Stimulated activated CD4-positive, alpha-beta T cell treated with anti-CD3 and anti-CD28 coated beads, Interleukin-1b, Interleukin-23, amount 100 ng/mL, for 4 hours (primary cell): ENCODE data around the gene GPA33.

Experiments
- DNase-seq, 2 donors: peaks; one replicate each; pipeline ENCODE4 v3.0.0-alpha.2; 2020; ENCODE audit warnings: low read depth in 2 of 2

The GPA33 gene

DNA sequence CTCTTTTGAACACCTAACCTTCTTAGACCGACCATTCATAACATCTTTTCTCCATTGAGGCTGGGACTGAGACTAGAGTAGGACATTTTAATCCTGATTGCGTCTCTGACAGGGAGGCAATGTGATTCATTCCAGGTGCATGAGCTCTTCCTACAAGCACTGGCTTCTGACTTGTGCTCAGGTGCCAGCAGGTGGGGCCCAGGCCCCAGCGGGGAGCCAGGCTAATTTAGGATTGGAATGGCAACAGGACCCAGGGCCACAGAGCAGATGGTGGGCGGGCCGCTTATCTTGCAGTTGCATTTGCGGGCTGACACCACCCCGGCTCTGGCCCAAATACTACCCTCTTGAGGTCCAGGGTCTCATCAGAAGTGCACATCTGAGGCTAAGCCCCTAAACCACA lies 4.1 kb downstream of the GPA33 start:
- no peak for DNase-seq

DNA sequence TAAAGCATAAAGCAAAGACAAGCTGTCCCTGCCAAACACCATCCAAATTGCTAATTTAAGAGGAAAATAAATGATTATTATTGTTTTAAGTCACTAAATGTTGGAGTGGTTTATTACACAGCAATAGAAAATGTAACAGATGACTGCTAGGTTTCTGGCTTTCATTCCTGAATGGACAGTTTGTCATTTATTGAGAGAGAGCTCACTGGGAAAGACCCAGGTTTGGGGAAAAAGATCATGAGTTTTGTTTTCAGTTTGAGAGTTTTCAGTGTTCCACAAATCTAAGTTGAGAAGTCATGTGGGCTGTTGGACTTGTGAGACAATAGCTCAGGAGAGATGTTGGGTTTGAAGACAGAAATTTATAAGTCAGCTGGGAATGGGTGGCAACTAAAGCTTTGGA lies 5.4 kb downstream of the GPA33 start:
- DNase-seq, result no peak

DNA sequence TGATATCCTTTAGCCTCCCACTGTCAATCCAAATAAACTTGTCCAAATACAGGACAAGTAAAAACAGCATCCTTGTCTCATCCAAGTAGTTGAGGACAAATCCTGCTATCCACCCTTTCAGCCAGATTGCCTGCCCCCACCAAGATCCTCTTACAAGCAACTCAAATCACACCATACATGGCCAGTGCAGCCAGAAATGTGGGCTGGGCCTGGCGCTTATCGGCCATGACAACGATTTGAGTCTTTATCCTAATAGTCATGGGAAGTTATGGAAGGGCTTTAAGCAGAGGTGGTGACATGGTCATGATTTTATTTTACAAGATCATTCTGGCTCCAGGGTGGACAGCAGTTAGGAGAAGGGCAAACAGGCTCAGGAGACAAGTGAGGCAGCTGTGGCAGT lies 6.3 kb downstream of the GPA33 start:
- DNase-seq, result no peak

DNA sequence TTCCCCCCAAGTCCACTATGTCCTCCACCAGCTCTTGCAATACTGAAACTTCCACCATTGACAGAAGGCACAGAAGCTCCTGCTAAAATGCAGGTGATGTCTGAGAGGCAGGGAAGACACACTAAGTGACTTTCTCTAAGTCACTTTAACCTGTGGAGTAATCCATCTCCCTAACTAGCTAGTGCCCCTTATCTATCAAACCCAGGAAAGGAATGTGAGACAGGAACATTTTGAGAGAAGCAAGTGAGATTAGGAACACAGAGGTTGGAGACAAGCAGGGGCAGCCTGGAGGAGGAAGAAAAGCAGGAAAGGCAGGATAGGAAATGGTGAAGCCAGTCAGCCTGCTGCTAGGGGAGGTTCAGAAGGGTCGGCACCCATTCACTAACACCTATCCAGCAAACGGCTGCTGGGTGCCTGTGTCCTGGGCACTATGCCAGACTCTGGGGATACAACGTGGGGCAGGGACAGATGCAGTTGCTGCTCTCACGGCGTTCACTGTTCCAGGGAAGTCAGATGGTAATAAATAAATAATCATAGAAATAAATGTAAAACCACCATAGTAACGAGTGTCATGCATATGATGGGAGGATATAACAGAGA lies 7.0 kb downstream of the GPA33 start:
- no peak for DNase-seq

DNA sequence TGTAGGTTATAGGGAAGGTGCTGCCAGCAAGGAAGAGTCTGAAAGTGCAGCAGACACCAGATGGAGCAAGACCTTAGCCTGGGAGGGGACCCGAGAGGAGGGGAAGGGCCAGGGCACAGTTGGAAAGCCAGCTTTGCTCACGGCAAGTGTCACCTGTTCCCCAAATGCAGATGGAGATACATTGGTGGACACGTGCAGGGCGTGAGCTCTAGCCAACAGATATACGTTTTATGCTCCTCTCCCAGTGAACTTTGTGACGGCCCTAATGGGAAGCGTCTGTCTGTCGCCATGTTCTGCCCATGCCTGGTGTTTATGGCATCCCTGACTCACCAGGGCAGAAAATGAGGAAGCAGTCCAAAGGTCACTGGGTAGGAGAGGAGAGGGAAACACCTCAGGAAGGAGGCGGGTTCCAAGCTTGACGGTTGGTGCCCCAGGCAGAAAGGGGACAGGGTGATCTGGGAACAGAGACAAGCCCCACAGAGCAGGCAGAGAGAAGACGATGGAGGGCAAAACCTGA lies 7.6 kb downstream of the GPA33 start:
- no peak for DNase-seq

GRCh38 chr1:167081594-167082156 lies 8.5 kb downstream of the GPA33 start:
- DNase-seq, result no peak

- DNase-seq, result no peak
These were observed 12.3 kb downstream of the GPA33 start for GRCh38 chr1:167077868-167078210.

- DNase-seq, result no peak
These were observed 12.9 kb downstream of the GPA33 start for GRCh38 chr1:167077128-167077867.

GRCh38 chr1:167076136-167076710 lies 14.0 kb downstream of the GPA33 start:
- DNase-seq, result no peak

GRCh38 chr1:167071286-167071685 lies 18.9 kb downstream of the GPA33 start:
- DNase-seq, result no peak

- DNase-seq, result no peak
These were observed 21.4 kb downstream of the GPA33 start for GRCh38 chr1:167068761-167069160.

- no peak for DNase-seq
These were observed 22.3 kb downstream of the GPA33 start for GRCh38 chr1:167067904-167068303.

DNA sequence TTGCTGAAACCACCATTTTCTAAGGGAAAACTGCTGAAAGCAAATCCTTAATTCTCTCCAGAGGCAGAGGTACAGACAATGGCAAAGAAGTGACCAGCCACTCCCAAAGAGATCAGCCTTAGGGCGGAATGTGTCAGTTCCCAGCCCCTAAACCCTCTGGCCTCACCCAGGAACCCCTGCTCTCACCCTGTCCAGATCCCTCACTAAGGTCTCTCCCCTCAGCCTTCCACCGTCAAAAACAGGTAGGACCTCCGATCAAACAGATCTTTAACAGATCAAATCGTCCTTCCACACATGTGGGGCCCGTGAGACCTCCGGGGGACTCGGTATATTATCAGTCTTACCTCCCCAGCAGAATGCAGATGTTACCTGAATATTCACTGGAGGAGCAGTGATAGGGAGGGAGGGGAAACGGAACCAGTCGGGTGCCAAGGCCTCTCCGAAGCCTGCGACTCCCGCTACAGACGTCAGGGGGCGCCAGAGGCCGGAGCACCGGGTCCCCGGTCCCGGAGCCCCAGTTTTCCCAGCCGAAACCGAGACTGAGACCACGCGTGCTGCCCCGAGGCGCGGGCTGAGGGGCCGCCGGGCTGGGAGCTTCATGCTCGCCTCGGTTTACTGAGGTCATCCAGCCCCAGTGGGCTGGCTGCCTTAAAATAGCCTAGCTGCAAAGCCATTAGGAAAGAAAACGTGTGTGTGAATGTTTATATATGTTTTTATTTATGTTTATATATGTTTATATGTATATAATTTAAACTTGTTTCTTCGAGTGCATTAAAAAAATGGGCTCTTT lies 23.6 kb downstream of the GPA33 start:
- peak; percentile 80 to 81 for DNase-seq

DNA sequence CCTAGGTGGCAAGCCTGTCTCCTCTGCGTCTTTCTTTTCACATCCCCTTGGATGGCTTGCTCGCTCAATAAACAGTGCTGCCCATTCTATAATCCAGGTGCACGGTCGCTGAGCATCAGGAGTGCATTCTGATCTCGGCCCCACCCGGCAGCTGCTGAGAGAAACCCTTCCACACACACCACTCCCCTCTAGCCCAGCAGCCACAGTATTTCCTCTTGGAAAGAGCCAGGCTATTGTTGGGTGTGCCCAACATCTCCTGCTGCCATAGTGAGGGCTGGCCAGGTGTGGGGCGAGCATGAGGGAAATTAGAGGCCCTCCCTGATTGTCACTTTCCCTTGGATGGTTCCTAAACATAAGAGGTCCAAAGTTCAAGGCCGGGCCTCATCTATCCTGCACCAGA lies 24.7 kb downstream of the GPA33 start:
- DNase-seq, result no peak

- no peak for DNase-seq
These were observed 25.6 kb downstream of the GPA33 start for GRCh38 chr1:167064621-167065020.

DNA sequence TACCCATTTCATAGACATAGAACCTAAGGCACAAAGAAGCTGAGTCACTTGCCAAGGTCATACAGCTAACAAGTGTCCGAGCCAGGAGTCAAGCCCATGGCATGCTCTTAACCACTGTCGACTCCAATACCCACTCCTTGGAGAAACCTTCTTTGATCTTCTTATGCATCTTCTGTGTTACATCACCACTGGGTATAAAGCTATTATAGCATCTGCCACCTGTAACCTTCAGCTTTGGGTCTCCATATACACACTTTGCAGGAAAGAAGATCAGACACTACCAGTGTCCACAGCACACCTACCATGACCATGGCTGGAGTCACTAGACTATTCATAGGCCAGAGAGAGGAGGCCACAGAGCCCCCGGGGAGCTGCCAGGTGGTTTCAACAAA lies 29.1 kb downstream of the GPA33 start:
- DNase-seq, result no peak

DNA sequence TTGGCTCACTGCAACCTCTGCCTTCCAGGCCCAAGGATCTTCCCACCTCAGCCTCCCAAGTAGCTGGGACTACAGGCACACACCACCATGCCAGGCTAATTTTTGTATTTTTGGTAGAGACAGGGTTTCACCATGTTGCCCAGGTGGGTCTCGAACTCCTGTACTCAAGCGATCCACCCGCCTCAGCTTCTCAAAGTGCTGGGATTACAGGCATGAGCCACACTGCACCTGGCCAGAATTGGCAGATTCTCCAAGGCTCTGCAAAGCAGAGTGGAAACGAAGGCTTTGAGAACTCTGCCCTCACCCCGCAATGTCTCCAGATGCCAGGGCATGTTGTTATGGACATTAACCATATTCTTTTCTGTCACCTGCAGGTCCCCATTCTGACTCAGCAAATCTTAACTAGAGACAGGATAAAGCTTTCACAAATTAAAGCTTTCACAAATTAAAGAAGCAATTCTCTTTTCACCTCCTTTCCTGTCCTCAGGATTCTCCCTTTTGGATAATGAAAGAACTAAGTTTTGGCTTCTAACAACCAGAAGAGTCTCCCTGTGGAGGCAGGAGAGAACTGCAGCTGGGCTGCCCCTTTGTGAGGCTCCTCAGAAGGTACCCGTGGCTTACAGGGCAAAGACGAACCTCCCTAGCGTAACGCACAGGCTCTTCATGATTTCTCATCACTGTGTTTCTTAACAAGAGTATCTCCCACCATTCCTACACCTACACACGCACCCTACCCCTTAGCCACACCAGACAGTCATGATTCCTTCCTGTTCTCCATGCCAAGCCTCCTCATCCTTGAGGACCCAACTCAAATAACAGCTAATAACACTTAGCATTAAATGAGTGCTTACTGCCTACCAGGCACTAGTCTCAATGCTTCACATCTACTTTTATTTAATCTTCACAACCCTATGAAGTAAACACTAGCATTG lies 29.8 kb downstream of the GPA33 start:
- no peak for DNase-seq

DNA sequence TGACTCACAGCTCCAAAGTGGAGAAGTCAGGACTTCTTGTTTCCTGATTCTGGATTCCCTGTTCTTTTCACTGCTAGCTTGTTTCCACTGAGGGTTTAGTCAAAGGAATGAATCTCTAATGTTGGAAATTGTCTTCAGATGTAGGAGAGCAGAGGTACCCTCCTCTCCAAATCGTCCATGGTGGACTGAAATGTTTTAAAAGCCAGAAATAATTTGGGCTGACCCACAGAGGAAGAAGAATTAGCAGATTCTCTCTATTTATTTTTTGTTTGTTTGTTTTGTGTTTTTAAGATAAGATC lies 30.4 kb downstream of the GPA33 start:
- DNase-seq, result no peak

GRCh38 chr1:167059045-167059808 lies 30.9 kb downstream of the GPA33 start:
- DNase-seq, result peak; percentile 67 to 69

DNA sequence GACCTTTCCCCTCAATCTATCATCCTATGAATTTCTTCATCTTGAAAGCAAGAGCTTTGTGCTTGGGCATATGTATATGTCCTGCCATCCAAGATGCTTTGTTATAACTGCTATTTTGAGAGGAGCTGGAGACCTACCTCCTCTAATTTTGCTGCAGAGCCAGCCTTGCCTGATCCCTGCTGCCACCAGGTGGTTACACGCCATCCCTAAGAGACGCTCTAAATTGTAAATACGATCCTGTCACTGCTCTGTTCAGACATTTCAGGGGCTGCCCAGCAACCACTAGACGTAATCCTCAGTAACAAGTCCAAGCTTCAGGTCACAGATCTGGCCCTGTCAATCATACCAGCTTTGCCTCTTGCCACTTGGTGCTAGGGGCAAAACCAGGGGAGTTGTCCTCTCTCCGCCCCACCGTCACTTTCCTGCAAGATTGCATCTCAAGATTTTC lies 32.9 kb downstream of the GPA33 start:
- DNase-seq, result no peak
